ENCODE measurements around the gene WWC2.

WWC2 gene

GRCh38 chr4:183185559-183185958 lies 86.5 kb downstream of the WWC2 start:
- no peaks in the 10 kb centered on the region for H3K27me3 ChIP-seq (ENCODE audit: insufficient read depth, low read length, poor library complexity, severe bottlenecking)
- no peaks in the 10 kb centered on the region for H3K79me2 ChIP-seq (ENCODE audit: insufficient read depth, low read length)
- no peaks in the 10 kb centered on the region for H3F3A ChIP-seq (ENCODE audit: low read depth)
- H3K9me3 ChIP-seq (ENCODE audit: insufficient read depth, low read depth, low read length), result no peaks in the 10 kb centered on the region
- H3K9me2 ChIP-seq (replicated peaks; ENCODE audit: low read depth, low read length), result no peaks in the 10 kb centered on the region
- H3K36me3 ChIP-seq (ENCODE audit: insufficient read depth, low read length), result no peaks in the 10 kb centered on the region
- TF ChIP-seq CTCF (conservative IDR thresholded peaks at IDR 0.05; ENCODE audit: low read length) (no peak), EZH2phosphoT487 (IDR thresholded peaks at IDR 0.05; ENCODE audit: borderline replicate concordance) (no peak)
- H3K4me2 ChIP-seq (ENCODE audit: low read depth, low read length, poor library complexity, severe bottlenecking), result peak overlapping the region; percentile 17
- no peaks in the 10 kb centered on the region for H4K20me1 ChIP-seq (ENCODE audit: insufficient read depth, low read length, poor library complexity, severe bottlenecking)
- H3K4me3 ChIP-seq (ENCODE audit: low read length, poor library complexity, severe bottlenecking), result no peak overlapping the region
- no peak overlapping the region for H2AFZ ChIP-seq (ENCODE audit: low read length)
- no peak overlapping the region for H3K9ac ChIP-seq (ENCODE audit: low read depth, low read length, poor library complexity, severe bottlenecking)
- peaks cover 15% of the 10 kb centered on the region for H3K4me1 ChIP-seq (ENCODE audit: insufficient read depth, low read length, poor library complexity, severe bottlenecking)

- Histone ChIP-seq H3K9ac (ENCODE audit: low read depth, low read length, poor library complexity, severe bottlenecking) (no peak overlapping the region), H3F3A (ENCODE audit: low read depth) (no peaks in the 10 kb centered on the region), H3K9me2 (replicated peaks; ENCODE audit: low read depth, low read length) (no peaks in the 10 kb centered on the region), H4K20me1 (ENCODE audit: insufficient read depth, low read length, poor library complexity, severe bottlenecking) (no peaks in the 10 kb centered on the region), H3K4me1 (ENCODE audit: insufficient read depth, low read length, poor library complexity, severe bottlenecking) (peaks cover 15% of the 10 kb centered on the region), H3K4me2 (ENCODE audit: low read depth, low read length, poor library complexity, severe bottlenecking) (no peak overlapping the region), H3K79me2 (ENCODE audit: insufficient read depth, low read length) (no peaks in the 10 kb centered on the region), H3K36me3 (ENCODE audit: insufficient read depth, low read length) (no peaks in the 10 kb centered on the region), H3K9me3 (ENCODE audit: insufficient read depth, low read depth, low read length) (no peaks in the 10 kb centered on the region), H2AFZ (ENCODE audit: low read length) (no peak overlapping the region), H3K27me3 (ENCODE audit: insufficient read depth, low read length, poor library complexity, severe bottlenecking) (no peaks in the 10 kb centered on the region), H3K4me3 (ENCODE audit: low read length, poor library complexity, severe bottlenecking) (no peak overlapping the region)
- TF ChIP-seq EZH2phosphoT487 (IDR thresholded peaks at IDR 0.05; ENCODE audit: borderline replicate concordance) (no peak), CTCF (conservative IDR thresholded peaks at IDR 0.05; ENCODE audit: low read length) (no peak)
These were observed 87.8 kb downstream of the WWC2 start for GRCh38 chr4:183186813-183187212.

- Histone ChIP-seq H3K9me3 (ENCODE audit: insufficient read depth, low read depth, low read length) (no peaks in the 10 kb centered on the region), H4K20me1 (ENCODE audit: insufficient read depth, low read length, poor library complexity, severe bottlenecking) (no peaks in the 10 kb centered on the region), H3K36me3 (ENCODE audit: insufficient read depth, low read length) (no peaks in the 10 kb centered on the region), H3K4me2 (ENCODE audit: low read depth, low read length, poor library complexity, severe bottlenecking) (no peak overlapping the region), H3K9me2 (replicated peaks; ENCODE audit: low read depth, low read length) (no peaks in the 10 kb centered on the region), H3K27me3 (ENCODE audit: insufficient read depth, low read length, poor library complexity, severe bottlenecking) (no peaks in the 10 kb centered on the region), H3K4me3 (ENCODE audit: low read length, poor library complexity, severe bottlenecking) (no peak overlapping the region), H3K79me2 (ENCODE audit: insufficient read depth, low read length) (no peaks in the 10 kb centered on the region), H2AFZ (ENCODE audit: low read length) (no peak overlapping the region), H3F3A (ENCODE audit: low read depth) (no peaks in the 10 kb centered on the region), H3K9ac (ENCODE audit: low read depth, low read length, poor library complexity, severe bottlenecking) (no peak overlapping the region), H3K4me1 (ENCODE audit: insufficient read depth, low read length, poor library complexity, severe bottlenecking) (peaks cover 3% of the 10 kb centered on the region)
- no peak for TF ChIP-seq EZH2phosphoT487 (IDR thresholded peaks at IDR 0.05; ENCODE audit: borderline replicate concordance)
- no peak for TF ChIP-seq CTCF (conservative IDR thresholded peaks at IDR 0.05; ENCODE audit: low read length)
These were observed 92.0 kb downstream of the WWC2 start for GRCh38 chr4:183190900-183191527.

Measured in Loucy (cell line).